Esophagus mucosa (tissue), 1 donor: Measurements from ENCODE around the gene WDR43. TPM values are rescaled to one million over a fixed set of nuclear protein-coding genes. Genes with fewer than 3 reads are reported as not detected.

Source experiments
- ATAC-seq: fragments of 200-7000 bp; cut with Tn5 transposase; one replicate; pipeline ENCODE4 v1.9.1; 2020
- total RNA-seq: library from RNA; stranded (reverse); gene quantifications from one replicate; pipeline ENCODE4 v1.2.4, GENCODE V29; 2023
- donor health status: DM: yes; HTN: yes; CAD: no.

WDR43 gene
- total RNA-seq, 1 donor from 2014 or later = 44.9 TPM

GRCh38 chr2:28915939-28916338 lies 21.5 kb downstream of the WDR43 start:
- ATAC-seq = no peak

- no peak for ATAC-seq
Measured at GRCh38 chr2:28926847-28927246, 32.4 kb downstream of the WDR43 start.

DNA sequence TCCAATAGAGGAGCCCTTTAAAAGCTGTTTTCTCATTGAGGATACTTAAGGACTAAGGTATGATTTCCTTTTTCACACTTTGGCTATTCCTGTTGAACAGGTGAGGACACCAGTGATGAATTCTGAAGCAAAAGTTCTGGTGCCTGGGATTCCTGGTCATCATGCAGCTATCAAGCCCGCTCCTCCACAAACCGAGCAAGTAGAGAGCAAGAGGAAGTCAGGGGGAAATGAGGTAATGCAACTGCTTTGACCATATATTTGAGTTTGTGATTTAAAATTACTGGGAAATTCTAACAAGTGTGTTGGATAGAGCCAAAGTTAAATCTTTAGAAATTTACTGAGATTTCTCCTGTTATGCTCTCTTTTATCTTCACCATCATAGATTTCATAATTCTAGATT lies 33.0 kb downstream of the WDR43 start:
- no peak for ATAC-seq

GRCh38 chr2:28927878-28928277 lies 33.4 kb downstream of the WDR43 start:
- ATAC-seq = peak; percentile 78

DNA sequence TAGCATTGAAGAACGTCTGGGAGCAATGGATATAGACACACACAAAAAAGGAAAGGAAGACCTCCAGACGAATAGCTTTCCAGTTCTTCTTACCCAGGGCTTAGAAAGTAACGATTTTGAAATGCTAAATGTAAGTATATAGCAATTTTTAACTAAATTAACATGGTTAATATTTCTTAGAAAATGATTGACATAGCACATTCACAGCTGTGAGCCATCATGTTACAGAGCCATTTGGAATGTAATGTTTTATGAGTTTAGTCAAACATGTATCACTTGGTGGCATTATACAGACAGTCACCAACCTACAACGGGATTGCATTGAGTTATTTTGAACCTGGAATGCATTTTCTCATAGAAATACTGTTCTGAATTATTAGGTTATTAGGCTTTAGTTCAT lies 35.1 kb downstream of the WDR43 start:
- no peak for ATAC-seq

DNA sequence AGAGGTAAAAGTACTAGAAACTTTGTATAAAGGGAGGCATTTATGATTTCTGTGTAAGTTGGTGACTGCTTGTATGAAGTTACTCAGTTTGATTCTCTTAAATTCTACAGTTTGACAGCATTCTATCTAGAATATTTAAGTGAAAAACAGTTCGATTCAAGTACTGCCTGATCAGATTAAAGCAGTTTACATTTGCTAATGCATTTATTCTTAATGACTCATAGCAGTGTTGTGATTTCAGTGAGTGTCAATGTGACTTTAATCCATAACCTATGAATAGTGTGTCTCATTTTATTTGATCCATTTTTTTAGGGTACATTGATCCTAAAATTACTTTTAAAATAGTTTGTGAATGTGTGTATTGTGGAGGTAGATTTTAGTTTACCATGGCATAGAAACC lies 35.7 kb downstream of the WDR43 start:
- no peak for ATAC-seq

GRCh38 chr2:28934769-28935168 lies 40.3 kb downstream of the WDR43 start:
- no peak for ATAC-seq

DNA sequence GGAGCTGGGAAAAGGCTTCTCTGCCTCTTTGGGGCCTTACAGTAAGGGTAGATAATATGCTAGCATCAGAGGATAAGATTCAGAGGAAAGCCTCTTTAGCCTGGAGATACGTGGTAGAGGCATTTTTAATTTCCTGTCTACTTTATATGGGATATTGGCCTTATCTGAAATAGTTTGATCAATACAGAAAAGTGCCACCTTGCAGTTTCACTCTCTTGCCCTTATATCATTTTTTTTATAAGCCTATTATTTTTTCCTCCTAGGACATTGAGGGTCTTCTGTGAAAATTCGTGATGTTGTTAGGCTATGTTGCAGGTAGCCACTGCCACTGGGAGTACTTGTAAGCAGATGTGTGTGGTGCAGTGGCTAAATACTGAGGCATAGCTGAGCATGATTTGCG lies 46.5 kb downstream of the WDR43 start:
- ATAC-seq = no peak

DNA sequence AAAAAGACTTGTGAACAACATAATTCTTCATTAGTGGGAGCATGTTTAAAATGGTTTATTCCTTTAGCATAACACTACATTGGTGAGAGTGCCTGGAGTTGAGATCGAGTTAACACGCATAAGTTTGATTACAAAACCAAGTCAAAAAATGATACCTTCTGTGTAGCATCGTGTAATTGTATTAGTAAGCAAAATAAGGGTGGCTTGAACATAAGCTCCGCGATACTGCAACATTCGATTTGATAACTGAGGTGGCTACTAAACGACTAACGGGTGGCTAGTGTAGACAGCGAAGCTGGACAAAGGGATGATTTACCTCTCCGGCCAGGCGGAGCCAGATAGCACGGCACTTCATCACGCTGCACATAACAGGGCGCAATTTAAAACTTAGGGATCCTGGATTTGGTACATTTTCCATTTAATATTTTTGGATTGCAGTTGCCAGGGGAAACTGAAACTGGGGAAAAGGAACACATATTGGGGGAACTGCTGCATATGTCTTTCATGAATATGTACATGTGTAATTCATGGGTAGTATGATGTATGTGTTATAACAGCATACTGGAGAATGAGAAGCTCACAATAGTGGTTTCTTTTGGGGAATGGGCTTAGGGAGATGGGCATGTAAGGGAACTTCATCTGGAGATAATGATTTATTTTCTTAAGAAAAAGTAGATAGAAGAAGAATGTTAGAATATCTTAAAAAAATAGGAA lies 50.2 kb downstream of the WDR43 start:
- ATAC-seq = no peak

- ATAC-seq = no peak
Measured at GRCh38 chr2:28948160-28948559, 53.7 kb downstream of the WDR43 start.

DNA sequence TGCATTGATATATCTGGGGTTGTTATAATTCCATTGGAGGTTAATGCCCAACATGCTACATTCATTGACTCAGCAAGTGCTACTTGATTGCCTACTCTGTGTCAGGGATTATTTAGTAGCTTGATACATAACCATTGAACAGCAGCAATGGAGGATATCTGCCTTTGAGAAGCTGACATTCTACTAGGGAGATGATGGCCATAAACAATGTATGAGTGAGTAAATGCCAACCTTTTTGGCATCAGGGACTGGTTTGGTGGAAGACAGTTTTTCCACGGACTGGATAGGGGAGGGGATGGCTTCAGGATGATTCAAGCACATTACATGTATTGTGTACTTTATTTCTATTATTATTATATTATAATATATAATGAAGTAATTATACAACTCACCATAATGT lies 54.7 kb downstream of the WDR43 start:
- ATAC-seq = no peak

GRCh38 chr2:28949617-28950305 lies 55.3 kb downstream of the WDR43 start:
- ATAC-seq = peak; percentile 56

DNA sequence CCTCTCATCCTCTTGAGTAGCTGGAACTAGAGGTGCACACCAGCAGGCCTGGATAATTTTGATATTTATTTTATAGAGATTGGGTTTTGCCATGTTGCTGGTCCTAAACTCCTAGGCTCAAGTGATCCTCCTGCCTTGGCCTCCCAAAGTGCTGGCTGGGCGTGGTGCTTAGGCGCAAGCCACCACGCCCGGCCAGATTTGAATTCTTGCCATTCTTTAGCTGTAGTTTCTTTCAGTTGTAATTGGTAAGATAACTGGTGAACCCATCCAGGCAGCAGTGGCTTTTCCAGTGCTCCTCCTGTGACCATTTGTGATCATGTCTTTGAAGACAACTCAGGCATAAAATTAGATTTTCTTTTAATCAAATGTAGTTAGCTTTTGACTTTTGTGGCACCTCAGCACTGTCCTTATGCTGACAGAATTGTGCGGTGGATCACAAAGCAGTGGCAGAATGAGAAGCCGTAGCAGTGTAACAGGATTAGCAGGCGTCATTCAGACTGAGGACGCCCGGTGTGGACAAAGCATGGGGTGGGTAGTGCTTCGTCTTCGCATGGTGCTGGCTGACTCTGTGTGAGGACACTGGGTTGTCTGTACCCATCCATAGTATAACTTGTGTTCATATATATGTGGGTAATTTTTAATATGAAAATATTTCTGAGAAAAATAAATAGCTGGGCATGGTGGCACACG lies 56.6 kb downstream of the WDR43 start:
- ATAC-seq = peak; percentile 18

- peak; percentile 71 for ATAC-seq
Measured at GRCh38 chr2:28951910-28952835, 57.7 kb downstream of the WDR43 start.

DNA sequence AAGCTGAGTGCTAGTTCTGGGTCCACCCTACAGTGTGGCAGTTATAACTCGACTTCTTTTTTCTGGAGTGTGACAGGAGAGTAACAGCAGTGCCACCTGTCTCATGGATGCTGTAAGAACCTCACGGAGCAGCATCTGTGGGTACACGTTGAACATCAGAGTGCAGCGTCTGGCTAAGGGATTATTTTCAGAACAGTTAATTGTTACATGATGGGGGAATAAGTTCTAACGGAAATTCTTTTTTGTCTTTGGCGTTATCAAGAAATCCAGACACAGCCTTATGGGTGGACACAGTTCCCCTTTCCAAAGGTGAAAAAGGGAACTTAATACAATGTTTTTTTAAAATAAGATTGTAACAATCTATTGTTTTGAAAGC lies 58.4 kb downstream of the WDR43 start:
- peak; percentile 18 for ATAC-seq

DNA sequence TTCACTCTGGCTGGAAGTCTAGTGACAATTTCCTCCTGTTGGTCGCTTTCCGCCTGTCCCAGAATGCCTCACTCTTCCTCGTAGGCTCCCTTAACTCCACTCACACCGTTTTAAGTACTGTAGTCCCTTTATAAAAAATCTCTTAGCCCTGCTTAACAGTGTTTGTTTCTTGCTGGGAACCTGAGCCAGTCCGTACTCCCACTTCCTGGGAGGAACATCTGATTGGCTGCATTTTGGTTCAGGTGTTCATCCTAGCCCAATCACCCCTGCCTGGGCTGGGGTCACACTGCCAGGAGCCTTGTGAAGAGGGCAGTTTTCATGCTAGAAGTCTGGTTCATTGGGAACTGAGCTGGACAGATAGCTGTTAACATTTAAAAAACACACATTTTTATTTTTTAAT lies 61.0 kb downstream of the WDR43 start:
- no peak for ATAC-seq

GRCh38 chr2:28956415-28956826 lies 62.0 kb downstream of the WDR43 start:
- ATAC-seq = no peak

GRCh38 chr2:28956890-28957289 lies 62.4 kb downstream of the WDR43 start:
- no peak for ATAC-seq

- ATAC-seq = peak; percentile 84
Measured at GRCh38 chr2:28958689-28959088, 64.2 kb downstream of the WDR43 start.

GRCh38 chr2:28960401-28960800 lies 65.9 kb downstream of the WDR43 start:
- no peak for ATAC-seq

GRCh38 chr2:28962505-28962904 lies 68.0 kb downstream of the WDR43 start:
- ATAC-seq = no peak

DNA sequence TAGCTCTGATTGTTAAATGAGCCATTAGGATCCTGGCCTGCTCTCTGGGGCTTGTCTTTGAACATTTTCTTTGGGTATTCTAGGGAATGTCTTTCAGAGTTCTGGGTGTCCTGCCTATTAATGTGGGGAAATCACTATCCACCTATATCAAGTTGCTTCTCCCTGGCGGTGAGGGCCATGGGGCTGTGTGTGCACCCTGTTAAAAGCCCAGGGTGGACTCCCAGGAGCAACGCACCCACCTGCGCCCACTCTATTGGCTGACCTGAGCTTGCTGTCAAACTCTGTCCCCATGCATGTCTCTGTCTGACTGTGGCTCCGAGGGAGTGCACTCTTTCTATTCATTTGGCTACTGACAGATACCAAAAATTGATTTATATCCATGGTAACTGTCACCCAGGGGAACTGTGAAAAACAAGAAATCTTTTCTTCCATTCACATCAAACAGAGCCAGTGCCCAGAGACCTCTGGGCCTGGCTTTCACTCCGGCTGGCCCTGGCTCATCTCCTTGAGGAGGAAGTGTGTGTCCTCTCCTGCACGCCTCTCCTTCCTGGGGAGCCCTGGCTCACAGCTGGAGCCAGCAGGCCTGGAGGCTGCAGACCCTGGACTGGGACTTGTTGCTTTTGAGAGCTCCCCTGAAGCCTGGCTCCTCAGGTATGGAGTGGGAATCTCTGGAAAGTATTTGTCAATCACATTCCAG lies 76.1 kb downstream of the WDR43 start:
- no peak for ATAC-seq
